IMR-90 (cell line): ENCODE data around the gene SDS. TPM values are rescaled to one million over a fixed set of nuclear protein-coding genes. Genes with fewer than 3 reads are reported as not detected.

ENCODE experiments used
- ATAC-seq: fragments of 200-7000 bp; cut with Tn5 transposase; 2 replicates; pipeline ENCODE4 v1.9.1; 2020; ENCODE audit warnings: low read depth, mild to moderate bottlenecking, moderate library complexity
- BruUV-seq: library from RNA; stranded (reverse); fragments of 400-500 nt; replicated peaks from 2 replicates; lab custom pipeline; 2021; lab: Mats Ljungman, UMichigan
- CTCF ChIA-PET: fragments of 300-600 bp; formaldehyde crosslinking; extraction: SDS; loops from one replicate; lab custom pipeline; 2021; ENCODE audit warnings: antibody characterized with exemption; lab: Yijun Ruan, JAX
- POLR2A ChIA-PET: fragments of 300-600 bp; sonication (Branson Sonifier 250); formaldehyde crosslinking; loops from one replicate; lab custom pipeline; 2022; ENCODE audit warnings: antibody characterized with exemption; ENCODE audit not compliant: unreplicated experiment; lab: Charles Lee
- DNase-seq: peaks from one replicate; pipeline ENCODE4 v3.0.0; 2013
- H2AFZ ChIP-seq: replicated peaks from 2 replicates; pipeline ENCODE3; 2013; ENCODE audit warnings: low read length, mild to moderate bottlenecking; ENCODE audit not compliant: poor library complexity
- H2AK5ac ChIP-seq: 2 replicates; pipeline ENCODE4 v1.6.1; 2013; ENCODE audit warnings: low read depth, low read length, inconsistent platforms
- H2AK9ac ChIP-seq: replicated peaks from 2 replicates; pipeline ENCODE3; 2013; ENCODE audit warnings: mild to moderate bottlenecking, low read depth, low read length, moderate library complexity; ENCODE audit not compliant: poor library complexity
- H2BK120ac ChIP-seq: 2 replicates; pipeline ENCODE4 v1.6.1; 2013; ENCODE audit warnings: low read depth, low read length, inconsistent platforms
- H2BK15ac ChIP-seq: 3 replicates; pipeline ENCODE4 v1.6.1; 2013; ENCODE audit warnings: low read depth, low read length, inconsistent platforms
- H2BK20ac ChIP-seq: 2 replicates; pipeline ENCODE4 v1.6.1; 2013; ENCODE audit warnings: low read depth, mild to moderate bottlenecking, inconsistent platforms, low read length, moderate library complexity
- H2BK5ac ChIP-seq: 2 replicates; pipeline ENCODE4 v1.6.1; 2013; ENCODE audit warnings: mild to moderate bottlenecking, low read depth, low read length, inconsistent platforms; ENCODE audit not compliant: poor library complexity, severe bottlenecking
- H3K14ac ChIP-seq: replicated peaks from 2 replicates; pipeline ENCODE4 v1.6.1; 2013; ENCODE audit warnings: low read depth, low read length, inconsistent platforms
- H3K18ac ChIP-seq: 2 replicates; pipeline ENCODE4 v1.6.1; 2013; ENCODE audit warnings: low read depth, low read length, control low read depth
- H3K23ac ChIP-seq: 2 replicates; pipeline ENCODE4 v1.6.1; 2013; ENCODE audit warnings: low read depth, low read length, inconsistent platforms
- H3K27ac ChIP-seq: 2 replicates; pipeline ENCODE4 v1.5.1; 2013; ENCODE audit warnings: mild to moderate bottlenecking, control low read depth, low read length; ENCODE audit not compliant: insufficient read depth
- H3K27me3 ChIP-seq: 2 replicates; pipeline ENCODE4 v1.6.1; 2013; ENCODE audit warnings: low read length; ENCODE audit not compliant: control insufficient read depth, insufficient read depth
- H3K36me3 ChIP-seq: 2 replicates; pipeline ENCODE4 v1.6.1; 2013; ENCODE audit warnings: low read length, mixed read lengths; ENCODE audit not compliant: control insufficient read depth, insufficient read depth
- H3K4ac ChIP-seq: 2 replicates; pipeline ENCODE4 v1.6.1; 2013; ENCODE audit warnings: low read depth, low read length, inconsistent platforms
- H3K4me1 ChIP-seq: 2 replicates; pipeline ENCODE4 v1.6.1; 2013; ENCODE audit warnings: low read length, mixed read lengths; ENCODE audit not compliant: control insufficient read depth, insufficient read depth
- H3K4me2 ChIP-seq: 2 replicates; pipeline ENCODE4 v1.6.1; 2013; ENCODE audit warnings: low read depth, mild to moderate bottlenecking, control low read depth, low read length, moderate library complexity
- H3K4me3 ChIP-seq: 2 replicates; pipeline ENCODE4 v1.5.1; 2013; ENCODE audit warnings: low read depth, mild to moderate bottlenecking, control low read depth, low read length, moderate library complexity; ENCODE audit not compliant: insufficient read depth
- H3K56ac ChIP-seq: 2 replicates; pipeline ENCODE4 v1.6.1; 2013; ENCODE audit warnings: low read length, inconsistent platforms; ENCODE audit not compliant: insufficient read depth; ENCODE audit errors: extremely low read depth
- H3K79me1 ChIP-seq, 2 experiments: 2 replicates each; pipeline ENCODE4 v1.6.1; 2013; ENCODE audit warnings: low read length in 2 of 2, inconsistent platforms in 1 of 2, low read depth in 1 of 2
- H3K9ac ChIP-seq: 2 replicates; pipeline ENCODE4 v1.6.1; 2013; ENCODE audit warnings: low read depth, low read length, control low read depth
- H3K9me1 ChIP-seq: 2 replicates; pipeline ENCODE4 v1.6.1; 2013; ENCODE audit warnings: low read length, inconsistent platforms; ENCODE audit not compliant: insufficient read depth
- H3K9me3 ChIP-seq: 2 replicates; pipeline ENCODE4 v1.6.1; 2013; ENCODE audit warnings: low read length; ENCODE audit not compliant: control insufficient read depth, insufficient read depth
- H4K20me1 ChIP-seq: 2 replicates; pipeline ENCODE4 v1.6.1; 2013; ENCODE audit warnings: low read length, inconsistent platforms; ENCODE audit not compliant: insufficient read depth
- H4K5ac ChIP-seq: 2 replicates; pipeline ENCODE4 v1.6.1; 2013; ENCODE audit warnings: mild to moderate bottlenecking, low read depth, low read length, control low read depth
- H4K8ac ChIP-seq, 2 experiments: 2 replicates each; pipeline ENCODE4 v1.6.1; 2013; ENCODE audit warnings: low read depth in 2 of 2, low read length in 2 of 2, control low read depth in 1 of 2, inconsistent platforms in 1 of 2
- H4K91ac ChIP-seq: 2 replicates; pipeline ENCODE4 v1.6.1; 2013; ENCODE audit warnings: low read depth, low read length, inconsistent platforms; ENCODE audit not compliant: insufficient read depth
- BHLHE40 ChIP-seq: fragments of 150-350 bp; IDR thresholded peaks from 2 replicates; pipeline ENCODE4 v1.6.1; 2016; ENCODE audit warnings: mild to moderate bottlenecking, low read depth, low read length
- CEBPB ChIP-seq: IDR thresholded peaks from 2 replicates; pipeline ENCODE4 v1.6.1; 2012; ENCODE audit warnings: low read depth, low read length, improper control_type of control experiment
- CHD1 ChIP-seq: IDR thresholded peaks from 2 replicates; pipeline ENCODE4 v1.6.1; 2012; ENCODE audit warnings: low read depth, low read length, improper control_type of control experiment
- ELK1 ChIP-seq: fragments of 150-350 bp; IDR thresholded peaks from 2 replicates; pipeline ENCODE4 v1.6.1; 2016; ENCODE audit warnings: low read depth, mild to moderate bottlenecking, low read length, moderate library complexity, borderline replicate concordance
- FOS ChIP-seq: fragments of 150-350 bp; IDR thresholded peaks from 2 replicates; pipeline ENCODE4 v1.6.1; 2016; ENCODE audit warnings: low read depth, low read length
- MAFK ChIP-seq: IDR thresholded peaks from 2 replicates; pipeline ENCODE4 v1.6.1; 2012; ENCODE audit warnings: low read depth, low read length, improper control_type of control experiment
- MAZ ChIP-seq: IDR thresholded peaks from 2 replicates; pipeline ENCODE4 v1.6.1; 2012; ENCODE audit warnings: low read depth, mild to moderate bottlenecking, low read length, improper control_type of control experiment, moderate library complexity, borderline replicate concordance
- MXI1 ChIP-seq: IDR thresholded peaks from 2 replicates; pipeline ENCODE4 v1.6.1; 2012; ENCODE audit warnings: low read depth, mild to moderate bottlenecking, low read length, moderate library complexity, borderline replicate concordance
- NFE2L2 ChIP-seq: fragments of 150-350 bp; IDR thresholded peaks from 2 replicates; pipeline ENCODE4 v1.6.1; 2016; ENCODE audit warnings: low read depth, mild to moderate bottlenecking, low read length
- POLR2A ChIP-seq: IDR thresholded peaks from 2 replicates; pipeline ENCODE4 v1.6.1; 2012; ENCODE audit warnings: mild to moderate bottlenecking, low read depth, low read length
- RAD21 ChIP-seq: IDR thresholded peaks from 2 replicates; pipeline ENCODE4 v1.6.1; 2012; ENCODE audit warnings: low read length, improper control_type of control experiment
- RCOR1 ChIP-seq: IDR thresholded peaks from 2 replicates; pipeline ENCODE4 v1.6.1; 2012; ENCODE audit warnings: mild to moderate bottlenecking, low read length, improper control_type of control experiment; ENCODE audit not compliant: insufficient replicate concordance
- RFX5 ChIP-seq: IDR thresholded peaks from 2 replicates; pipeline ENCODE4 v1.8.0; 2012; ENCODE audit warnings: low read depth, mild to moderate bottlenecking, low read length, moderate library complexity
- SMC3 ChIP-seq: fragments of 150-350 bp; IDR thresholded peaks from 2 replicates; pipeline ENCODE4 v1.6.1; 2016; ENCODE audit warnings: low read depth, mild to moderate bottlenecking, antibody characterized with exemption, low read length, moderate library complexity
- WGBS, 2 experiments: methylation state at CpG; one replicate each; pipeline versions ENCODE4 v1.1.5 to v1.1.7; 2013; ENCODE audit warnings: missing lambda C conversion rate in 2 of 2; ENCODE audit not compliant: insufficient read length in 1 of 2; ENCODE audit errors: extremely low coverage in 2 of 2; 5-methylcytosine and 5-hydroxymethylcytosine counted together
- dilution Hi-C: fragments of 300-500 bp; cut with HindIII; formaldehyde crosslinking; loops from one replicate; pipeline ENCODE4 v1.14.3; 2018; ENCODE audit warnings: low sequenced_read_pairs; ENCODE audit not compliant: unreplicated experiment
- in situ Hi-C: fragments of 300-500 bp; cut with MboI; formaldehyde crosslinking; loops from 3 replicates; pipeline ENCODE4 v1.14.3; 2019; ENCODE audit warnings: low sequenced_read_pairs, inconsistent platforms, mixed read lengths
- intact Hi-C: fragments of 100-400 bp; cut with micrococcal nuclease; formaldehyde crosslinking; loops from 2 replicates; pipeline ENCODE4 v1.10.0; 2022
- polyA plus RNA-seq, 3 experiments: library from polyadenylated mRNA; depleted of rRNA; stranded (reverse); fragments of >200 nt; gene quantifications; 2 replicates each; pipeline ENCODE4 v1.2.3, GENCODE V29; 2012; ENCODE audit warnings: low replicate concordance in 1 of 3
- total RNA-seq: library from RNA; depleted of rRNA; stranded (reverse); fragments of >200 nt; gene quantifications from 2 replicates; pipeline ENCODE4 v1.2.3, GENCODE V29; 2012
- TF ChIP-seq, protein P1 (sequence below): fragments of 150-350 bp; IDR thresholded peaks from 2 replicates; pipeline ENCODE4 v1.6.1; 2017; ENCODE audit warnings: mild to moderate bottlenecking, antibody characterized with exemption, low read length, low read depth
- TF ChIP-seq, protein P2 (sequence below): conservative IDR thresholded peaks from 2 replicates; pipeline ENCODE4 v1.5.1; 2012; ENCODE audit warnings: mild to moderate bottlenecking, low read depth, low read length, improper control_type of control experiment

Gene SDS
- total and polyA plus RNA-seq, 2 of the 4 experiments (the other 2 are of a cell fraction) = not detected

GRCh38 chr12:113392988-113393579 is 10.6 kb downstream of the SDS start:
- no peak overlapping the region for H2BK5ac ChIP-seq
- ATAC-seq (peak; percentile 37; the same call in 1 of the 2 replicates), DNase-seq (no peak)
- peak overlapping the region; percentile 34 for H2AFZ ChIP-seq
- H4K91ac ChIP-seq = no peak overlapping the region
- no peak overlapping the region for H4K8ac ChIP-seq
- H3K4me3 ChIP-seq = no peak overlapping the region
- POLR2A ChIA-PET = no interaction called here
- H3K9me3 ChIP-seq = no peaks in the 10 kb centered on the region; the same call in 1 of the 2 replicates
- no peak overlapping the region for H2BK20ac ChIP-seq
- intact Hi-C loops (no loop called here), dilution Hi-C loops (no loop called here), in situ Hi-C loops (no loop called here)
- H3K27ac ChIP-seq = no peak overlapping the region
- H3K4ac ChIP-seq = no peak overlapping the region
- no peaks in the 10 kb centered on the region for H3K4me1 ChIP-seq
- no peak overlapping the region for H2BK15ac ChIP-seq
- 57% methylated on average over 9 of the region's 17 CpGs; no CpG with 5 or more reads in 1 of the 2 experiments for WGBS, 2 experiments
- H3K9ac ChIP-seq = no peak overlapping the region
- H2AK5ac ChIP-seq = no peak overlapping the region
- H4K5ac ChIP-seq = no peak overlapping the region
- H2AK9ac ChIP-seq = peak overlapping the region; percentile 16
- no TSS peak for BruUV-seq
- CTCF ChIA-PET = interaction anchor here (0.6 kb wide), 1 partner anchor 439 kb away, joined by 5 read pairs; no protein-coding TSS in a partner anchor
- no peak overlapping the region for H3K18ac ChIP-seq
- no peak overlapping the region for H3K23ac ChIP-seq
- H3K36me3 ChIP-seq = peaks cover 6% of the 10 kb centered on the region; the same call in 1 of the 2 replicates
- H4K20me1 ChIP-seq = no peaks in the 10 kb centered on the region
- no peak overlapping the region for H3K14ac ChIP-seq
- H3K79me1 ChIP-seq = no peaks in the 10 kb centered on the region
- TF ChIP-seq MXI1 = no peak
- TF ChIP-seq CHD1 = no peak
- no peak for TF ChIP-seq FOS
- TF ChIP-seq MAZ = no peak
- TF ChIP-seq NFE2L2 = no peak
- TF ChIP-seq RFX5 = no peak
- TF ChIP-seq MAFK = no peak
- TF ChIP-seq BHLHE40 = no peak
- no peak for TF ChIP-seq POLR2A
- no peak for TF ChIP-seq ELK1
- TF ChIP-seq RAD21 = no peak
- no peak for TF ChIP-seq RCOR1
- TF ChIP-seq, protein P1, sequence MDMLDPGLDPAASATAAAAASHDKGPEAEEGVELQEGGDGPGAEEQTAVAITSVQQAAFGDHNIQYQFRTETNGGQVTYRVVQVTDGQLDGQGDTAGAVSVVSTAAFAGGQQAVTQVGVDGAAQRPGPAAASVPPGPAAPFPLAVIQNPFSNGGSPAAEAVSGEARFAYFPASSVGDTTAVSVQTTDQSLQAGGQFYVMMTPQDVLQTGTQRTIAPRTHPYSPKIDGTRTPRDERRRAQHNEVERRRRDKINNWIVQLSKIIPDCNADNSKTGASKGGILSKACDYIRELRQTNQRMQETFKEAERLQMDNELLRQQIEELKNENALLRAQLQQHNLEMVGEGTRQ = no peak
- TF ChIP-seq CEBPB = no peak
- TF ChIP-seq SMC3 = no peak
- TF ChIP-seq, protein P2, sequence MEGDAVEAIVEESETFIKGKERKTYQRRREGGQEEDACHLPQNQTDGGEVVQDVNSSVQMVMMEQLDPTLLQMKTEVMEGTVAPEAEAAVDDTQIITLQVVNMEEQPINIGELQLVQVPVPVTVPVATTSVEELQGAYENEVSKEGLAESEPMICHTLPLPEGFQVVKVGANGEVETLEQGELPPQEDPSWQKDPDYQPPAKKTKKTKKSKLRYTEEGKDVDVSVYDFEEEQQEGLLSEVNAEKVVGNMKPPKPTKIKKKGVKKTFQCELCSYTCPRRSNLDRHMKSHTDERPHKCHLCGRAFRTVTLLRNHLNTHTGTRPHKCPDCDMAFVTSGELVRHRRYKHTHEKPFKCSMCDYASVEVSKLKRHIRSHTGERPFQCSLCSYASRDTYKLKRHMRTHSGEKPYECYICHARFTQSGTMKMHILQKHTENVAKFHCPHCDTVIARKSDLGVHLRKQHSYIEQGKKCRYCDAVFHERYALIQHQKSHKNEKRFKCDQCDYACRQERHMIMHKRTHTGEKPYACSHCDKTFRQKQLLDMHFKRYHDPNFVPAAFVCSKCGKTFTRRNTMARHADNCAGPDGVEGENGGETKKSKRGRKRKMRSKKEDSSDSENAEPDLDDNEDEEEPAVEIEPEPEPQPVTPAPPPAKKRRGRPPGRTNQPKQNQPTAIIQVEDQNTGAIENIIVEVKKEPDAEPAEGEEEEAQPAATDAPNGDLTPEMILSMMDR = no peak
- H3K9me1 ChIP-seq = no peaks in the 10 kb centered on the region; the same call in 1 of the 2 replicates
- no peak overlapping the region for H2BK120ac ChIP-seq
- no peak overlapping the region for H3K4me2 ChIP-seq
- no peak overlapping the region for H3K56ac ChIP-seq
- H3K27me3 ChIP-seq = peaks cover 2% of the 10 kb centered on the region; the same call in 1 of the 2 replicates
